Lower lobe of right lung (tissue), 2 donors: Measurements from ENCODE around the gene FMNL3. TPM values are rescaled to one million over a fixed set of nuclear protein-coding genes. Genes with fewer than 3 reads are reported as not detected.

Experiments
- ATAC-seq, 2 donors: fragments of 200-7000 bp; cut with Tn5 transposase; one replicate each; pipeline ENCODE4 v1.9.1; 2020 to 2022; ENCODE audit warnings: mild to moderate bottlenecking in 2 of 2, moderate library complexity in 2 of 2
- DNase-seq: peaks from one replicate; pipeline ENCODE4 v3.0.0-alpha.2; 2020
- H3K27ac ChIP-seq: fragments of 200-600 bp; one replicate; pipeline ENCODE4 v1.8.0; 2022
- H3K27me3 ChIP-seq: fragments of 200-600 bp; one replicate; pipeline ENCODE4 v1.8.0; 2022; ENCODE audit warnings: low read depth
- H3K36me3 ChIP-seq: fragments of 200-600 bp; one replicate; pipeline ENCODE4 v1.8.0; 2022; ENCODE audit warnings: mild to moderate bottlenecking
- H3K4me1 ChIP-seq: fragments of 200-600 bp; one replicate; pipeline ENCODE4 v1.8.0; 2022
- H3K4me3 ChIP-seq: fragments of 200-600 bp; one replicate; pipeline ENCODE4 v1.8.0; 2022; ENCODE audit warnings: mild to moderate bottlenecking
- H3K9me3 ChIP-seq: fragments of 200-600 bp; one replicate; pipeline ENCODE4 v1.8.0; 2022
- intact Hi-C: fragments of 100-400 bp; cut with DNase I; formaldehyde crosslinking; loops from one replicate; pipeline ENCODE4 v1.11.0; 2022
- total RNA-seq: library from RNA; stranded (reverse); fragmentation: NEBNext Ultra II Directional; extraction: Animal tissue kit (Norgen Biotek cat#: 25700); gene quantifications from one replicate; pipeline ENCODE4 v1.2.1, GENCODE V29; 2021
- TF ChIP-seq, protein P1 (sequence below): fragments of 200-600 bp; IDR thresholded peaks from one replicate; pipeline ENCODE4 v1.8.0; 2022; ENCODE audit warnings: antibody characterized with exemption, mild to moderate bottlenecking
- donor health status: DM: no; HTN: yes; CAD: no; lungs with severe emphysema.

FMNL3 gene
- total RNA-seq, 1 donor from 2014 or later, result 36.1 TPM

DNA sequence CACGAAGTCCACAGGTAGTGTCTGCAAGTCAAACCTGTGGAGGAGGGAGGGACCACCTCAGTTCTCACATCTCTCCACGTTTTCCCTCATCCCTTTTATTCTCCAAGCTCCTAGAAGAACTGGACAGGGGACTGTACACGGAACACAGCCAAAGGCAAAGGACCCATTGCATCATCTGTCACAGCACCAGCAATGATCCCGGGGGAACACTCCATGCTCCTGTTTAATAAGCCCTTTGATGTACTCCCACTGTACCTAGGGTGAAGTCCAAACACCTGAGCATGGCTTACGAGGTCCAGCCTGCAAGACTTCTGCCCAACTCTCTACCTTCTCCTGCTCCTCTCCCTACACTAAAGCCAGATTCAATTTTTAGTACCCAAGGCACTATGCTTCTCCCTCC is 57.3 kb downstream of the FMNL3 start:
- no peaks in the 10 kb centered on the region for H3K27me3 ChIP-seq
- H3K4me1 ChIP-seq, result peaks cover 54% of the 10 kb centered on the region
- H3K27ac ChIP-seq, result no peak overlapping the region
- intact Hi-C loops, result no loop called here
- H3K4me3 ChIP-seq, result no peak overlapping the region
- TF ChIP-seq, protein P1, sequence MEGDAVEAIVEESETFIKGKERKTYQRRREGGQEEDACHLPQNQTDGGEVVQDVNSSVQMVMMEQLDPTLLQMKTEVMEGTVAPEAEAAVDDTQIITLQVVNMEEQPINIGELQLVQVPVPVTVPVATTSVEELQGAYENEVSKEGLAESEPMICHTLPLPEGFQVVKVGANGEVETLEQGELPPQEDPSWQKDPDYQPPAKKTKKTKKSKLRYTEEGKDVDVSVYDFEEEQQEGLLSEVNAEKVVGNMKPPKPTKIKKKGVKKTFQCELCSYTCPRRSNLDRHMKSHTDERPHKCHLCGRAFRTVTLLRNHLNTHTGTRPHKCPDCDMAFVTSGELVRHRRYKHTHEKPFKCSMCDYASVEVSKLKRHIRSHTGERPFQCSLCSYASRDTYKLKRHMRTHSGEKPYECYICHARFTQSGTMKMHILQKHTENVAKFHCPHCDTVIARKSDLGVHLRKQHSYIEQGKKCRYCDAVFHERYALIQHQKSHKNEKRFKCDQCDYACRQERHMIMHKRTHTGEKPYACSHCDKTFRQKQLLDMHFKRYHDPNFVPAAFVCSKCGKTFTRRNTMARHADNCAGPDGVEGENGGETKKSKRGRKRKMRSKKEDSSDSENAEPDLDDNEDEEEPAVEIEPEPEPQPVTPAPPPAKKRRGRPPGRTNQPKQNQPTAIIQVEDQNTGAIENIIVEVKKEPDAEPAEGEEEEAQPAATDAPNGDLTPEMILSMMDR, result no peak
- DNase-seq (no peak), ATAC-seq (no peak)
- H3K9me3 ChIP-seq, result no peaks in the 10 kb centered on the region
- H3K36me3 ChIP-seq, result peaks cover 93% of the 10 kb centered on the region

DNA sequence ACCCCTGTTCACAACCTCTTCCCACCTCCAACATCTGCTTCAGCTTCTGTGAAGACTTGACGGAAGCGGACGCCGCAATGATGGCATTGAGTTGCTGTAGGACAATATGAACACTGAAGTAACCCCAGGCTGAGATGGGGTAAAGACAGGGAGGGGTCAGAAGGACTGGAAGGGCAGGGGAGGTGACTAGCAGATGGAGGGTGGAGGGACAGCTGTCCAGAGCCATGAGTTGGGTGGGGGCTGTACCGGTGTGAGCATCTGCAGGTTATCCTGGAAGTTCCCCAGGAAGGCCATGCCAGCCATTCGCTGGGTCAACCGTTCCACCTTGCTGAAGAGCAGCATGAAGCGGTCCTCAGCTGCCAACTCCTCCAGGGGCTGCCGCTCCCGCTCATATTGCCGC is 57.8 kb downstream of the FMNL3 start:
- ATAC-seq, result no peak
- TF ChIP-seq, protein P1, result no peak
- H3K27ac ChIP-seq, result peak overlapping the region; percentile 82
- no peak for DNase-seq
- intact Hi-C loops, result no loop called here
- H3K9me3 ChIP-seq, result no peaks in the 10 kb centered on the region
- H3K36me3 ChIP-seq, result peaks cover 89% of the 10 kb centered on the region
- H3K27me3 ChIP-seq, result no peaks in the 10 kb centered on the region
- H3K4me3 ChIP-seq, result no peak overlapping the region
- H3K4me1 ChIP-seq, result peaks cover 54% of the 10 kb centered on the region

DNA sequence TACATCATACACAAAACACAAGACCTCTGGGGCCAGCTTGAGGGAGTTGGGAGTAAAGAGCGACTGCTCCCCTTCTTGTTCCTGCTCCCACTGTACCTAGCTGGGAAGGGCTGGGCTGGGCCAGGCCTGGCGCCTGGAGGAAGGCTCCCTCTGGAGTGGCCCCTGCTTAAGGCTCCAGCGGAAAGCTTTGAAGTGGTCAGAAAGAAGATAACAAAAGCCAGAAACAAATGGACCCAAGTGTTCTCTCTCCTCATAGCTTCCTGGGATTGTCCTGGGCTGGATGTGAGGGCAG is 58.5 kb downstream of the FMNL3 start:
- peaks cover 56% of the 10 kb centered on the region for H3K4me1 ChIP-seq
- H3K4me3 ChIP-seq, result no peak overlapping the region
- H3K27ac ChIP-seq, result peak overlapping the region; percentile 82
- no peaks in the 10 kb centered on the region for H3K9me3 ChIP-seq
- H3K27me3 ChIP-seq, result no peaks in the 10 kb centered on the region
- no peak for DNase-seq
- intact Hi-C loops, result no loop called here
- TF ChIP-seq, protein P1, result no peak
- ATAC-seq, result peak; percentile 11 to 37
- H3K36me3 ChIP-seq, result peaks cover 90% of the 10 kb centered on the region

DNA sequence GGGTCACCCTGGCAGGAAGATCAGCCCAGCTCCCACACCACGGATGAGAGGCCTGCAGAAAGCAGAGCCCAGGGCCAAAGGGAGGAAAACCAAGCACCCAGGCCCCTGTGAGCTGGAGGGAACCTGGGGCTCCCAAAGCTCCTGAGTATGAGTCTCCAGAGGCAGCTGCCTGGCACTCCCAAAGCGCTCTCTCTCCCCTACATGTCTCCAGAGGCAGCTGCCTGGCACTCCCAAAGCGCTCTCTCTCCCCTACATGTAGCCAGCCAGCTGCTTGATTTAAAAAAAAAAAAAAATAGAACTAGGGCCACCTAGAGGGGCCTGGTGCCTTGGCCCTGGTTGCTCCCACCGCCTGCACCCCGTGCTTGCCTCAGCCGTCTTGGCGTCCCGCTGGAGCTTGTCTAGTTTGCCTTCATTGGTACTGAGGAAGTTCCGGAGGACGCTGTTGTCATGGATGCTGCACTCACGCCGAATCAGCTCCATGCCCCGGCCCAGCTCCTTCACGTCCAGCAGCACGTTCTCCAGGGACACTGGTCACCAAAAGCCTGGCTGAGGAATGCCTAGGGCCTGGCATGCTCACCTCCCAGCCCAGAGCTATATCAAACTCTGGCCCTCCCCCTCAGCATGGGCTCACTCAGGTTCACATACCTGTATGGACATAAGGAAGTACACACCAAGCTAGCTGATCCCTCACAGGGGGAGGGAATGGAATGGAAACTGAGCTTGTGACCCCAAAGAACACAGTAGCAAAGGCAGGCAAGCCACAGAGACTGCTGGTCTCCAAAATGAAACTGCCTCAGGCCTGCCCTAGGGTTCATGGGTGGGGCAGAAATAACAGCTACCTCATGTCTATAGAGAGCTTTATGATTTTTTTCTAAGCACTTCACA is 59.1 kb downstream of the FMNL3 start:
- DNase-seq (no peak), ATAC-seq (peak; percentile 6 to 26)
- Histone ChIP-seq H3K36me3 (peaks cover 90% of the 10 kb centered on the region), H3K4me1 (peaks cover 56% of the 10 kb centered on the region), H3K4me3 (no peak overlapping the region), H3K27me3 (no peaks in the 10 kb centered on the region), H3K9me3 (no peaks in the 10 kb centered on the region), H3K27ac (peak overlapping the region; percentile 82)
- TF ChIP-seq, protein P1, result no peak
- intact Hi-C loops, result no loop called here

DNA sequence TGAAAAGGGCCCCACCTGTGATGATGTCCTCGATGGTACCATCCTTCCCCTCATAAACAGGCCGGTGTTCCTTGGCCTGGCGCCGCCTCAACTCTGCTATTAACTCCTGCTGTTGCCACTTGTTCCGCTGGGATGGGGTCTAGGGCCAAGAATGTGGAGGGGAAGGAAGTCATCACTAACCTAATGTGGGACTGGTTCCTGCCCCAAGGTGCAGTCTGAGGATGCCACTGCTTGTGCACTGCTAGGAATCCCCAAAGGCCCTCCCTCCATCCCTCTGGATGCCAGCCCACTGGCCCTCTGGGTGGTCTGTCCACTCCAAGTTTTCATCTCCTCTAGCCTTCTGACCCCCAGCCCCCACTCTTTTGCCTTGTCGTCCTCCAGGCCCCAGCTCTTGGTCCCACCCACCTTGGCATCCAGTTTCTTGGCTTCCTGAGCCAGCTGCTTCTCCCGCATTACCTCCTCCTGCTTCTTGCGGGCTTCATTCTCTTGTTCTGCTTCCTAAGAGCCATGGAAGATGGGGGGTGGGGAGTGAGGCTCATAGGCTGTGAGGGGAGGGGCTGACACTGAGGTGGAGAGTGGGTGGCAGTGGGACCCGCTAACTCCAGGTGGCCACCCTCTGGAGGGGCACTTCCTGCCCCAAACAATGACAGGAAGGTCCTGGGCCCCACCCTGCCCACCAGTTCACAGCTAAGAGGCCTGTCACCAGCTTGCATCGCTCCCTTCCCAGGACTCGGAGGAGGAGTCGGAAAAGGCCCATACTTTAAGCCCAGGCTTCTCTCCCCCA is 60.1 kb downstream of the FMNL3 start:
- ATAC-seq, result peak in 1 of 2 donors; percentile 11
- H3K9me3 ChIP-seq, result no peaks in the 10 kb centered on the region
- H3K4me3 ChIP-seq, result no peak overlapping the region
- H3K4me1 ChIP-seq, result peaks cover 56% of the 10 kb centered on the region
- no peaks in the 10 kb centered on the region for H3K27me3 ChIP-seq
- peaks cover 90% of the 10 kb centered on the region for H3K36me3 ChIP-seq
- peak overlapping the region; percentile 82 for H3K27ac ChIP-seq
- TF ChIP-seq, protein P1, result no peak
- intact Hi-C loops, result no loop called here
- DNase-seq, result no peak
